PC-3 (cell line): ENCODE data around the gene EMILIN3. TPM values are rescaled to one million over a fixed set of nuclear protein-coding genes. Genes with fewer than 3 reads are reported as not detected.
A peak's percentile ranks its signal among the peaks of the same experiment; 100 is the strongest.

Experiments
- ATAC-seq: fragments of 200-7000 bp; cut with Tn5 transposase; 2 replicates; pipeline ENCODE4 v1.9.1; 2020; ENCODE audit warnings: mild to moderate bottlenecking, moderate library complexity
- BruUV-seq: library from RNA; stranded (reverse); fragments of 400-500 nt; replicated peaks from 2 replicates; lab custom pipeline; 2021; lab: Mats Ljungman, UMichigan
- CTCF ChIA-PET: fragments of 300-600 bp; sonication (Branson Sonifier 250); formaldehyde crosslinking; loops from one replicate; lab custom pipeline; 2022; ENCODE audit warnings: antibody characterized with exemption; lab: Charles Lee
- POLR2A ChIA-PET: fragments of 300-600 bp; sonication (Branson Sonifier 250); formaldehyde crosslinking; loops from one replicate; lab custom pipeline; 2022; ENCODE audit warnings: antibody characterized with exemption; ENCODE audit not compliant: unreplicated experiment; lab: Charles Lee
- DNase-seq: peaks from one replicate; pipeline ENCODE4 v3.0.0-alpha.2; 2015
- H2AFZ ChIP-seq: fragments of 300-600 bp; sonication (generic); 2 replicates; pipeline ENCODE4 v1.6.0; 2016; ENCODE audit warnings: antibody characterized with exemption, low read length
- H3F3A ChIP-seq: fragments of 300-600 bp; sonication (generic); one replicate; pipeline ENCODE4 v1.6.0; 2017; ENCODE audit warnings: antibody characterized with exemption, low read length, control low read depth, mild to moderate bottlenecking; ENCODE audit not compliant: unreplicated experiment
- H3K27ac ChIP-seq: fragments of 300-600 bp; sonication (generic); 2 replicates; pipeline ENCODE4 v1.5.1; 2016; ENCODE audit warnings: mild to moderate bottlenecking, low read length
- H3K27me3 ChIP-seq: fragments of 300-600 bp; sonication (generic); 2 replicates; pipeline ENCODE4 v1.6.1; 2016; ENCODE audit warnings: low read length, mixed read lengths
- H3K36me3 ChIP-seq: fragments of 300-600 bp; sonication (generic); 2 replicates; pipeline ENCODE4 v1.6.1; 2016; ENCODE audit warnings: low read depth, mixed run types, low read length, mixed read lengths
- H3K4me1 ChIP-seq: fragments of 300-600 bp; sonication (generic); 2 replicates; pipeline ENCODE4 v1.5.1; 2016; ENCODE audit warnings: low read length; ENCODE audit not compliant: insufficient read depth
- H3K4me2 ChIP-seq: fragments of 300-600 bp; sonication (generic); 2 replicates; pipeline ENCODE4 v1.6.0; 2016; ENCODE audit warnings: low read length
- H3K4me3 ChIP-seq: fragments of 300-600 bp; sonication (generic); 2 replicates; pipeline ENCODE4 v1.5.1; 2016; ENCODE audit warnings: mild to moderate bottlenecking, low read length, mixed read lengths
- H3K79me2 ChIP-seq: fragments of 300-600 bp; sonication (generic); 2 replicates; pipeline ENCODE4 v1.6.1; 2017; ENCODE audit warnings: low read length, mixed read lengths
- H3K9ac ChIP-seq: fragments of 300-600 bp; sonication (generic); 2 replicates; pipeline ENCODE4 v1.6.0; 2016; ENCODE audit warnings: mild to moderate bottlenecking, low read length
- H3K9me2 ChIP-seq: fragments of 300-600 bp; sonication (generic); replicated peaks from 2 replicates; pipeline ENCODE4 v1.6.1; 2016; ENCODE audit warnings: mixed run types, low read length, mixed read lengths
- H3K9me3 ChIP-seq: fragments of 300-600 bp; sonication (generic); 2 replicates; pipeline ENCODE4 v1.6.1; 2016; ENCODE audit warnings: low read length, mixed read lengths
- H4K20me1 ChIP-seq: fragments of 300-600 bp; sonication (generic); 2 replicates; pipeline ENCODE4 v1.6.1; 2016; ENCODE audit warnings: low read length, mixed read lengths
- CTCF ChIP-seq: fragments of 300-600 bp; sonication (generic); conservative IDR thresholded peaks from 2 replicates; pipeline ENCODE4 v1.5.1; 2017; ENCODE audit warnings: antibody characterized with exemption, low read depth, mild to moderate bottlenecking, low read length
- EZH2 ChIP-seq: fragments of 300-600 bp; sonication (generic); IDR thresholded peaks from one replicate; pipeline ENCODE4 v1.6.1; 2017; ENCODE audit warnings: antibody characterized with exemption, mild to moderate bottlenecking, low read length; ENCODE audit not compliant: unreplicated experiment
- EZH2phosphoT487 ChIP-seq: fragments of 300-600 bp; sonication (generic); IDR thresholded peaks from 2 replicates; pipeline ENCODE4 v1.6.1; 2018; ENCODE audit warnings: mild to moderate bottlenecking, antibody characterized with exemption, low read length, borderline replicate concordance
- intact Hi-C: fragments of 100-400 bp; cut with micrococcal nuclease; formaldehyde crosslinking; loops from 2 replicates; pipeline ENCODE4 v1.9.0; 2023
- total RNA-seq: library from RNA; depleted of rRNA; stranded (reverse); fragments of >200 nt; gene quantifications from 2 replicates; pipeline ENCODE4 v1.2.3, GENCODE V29; 2014

Gene EMILIN3
- total RNA-seq, 1 experiment from 2014 or later, result not detected

DNA sequence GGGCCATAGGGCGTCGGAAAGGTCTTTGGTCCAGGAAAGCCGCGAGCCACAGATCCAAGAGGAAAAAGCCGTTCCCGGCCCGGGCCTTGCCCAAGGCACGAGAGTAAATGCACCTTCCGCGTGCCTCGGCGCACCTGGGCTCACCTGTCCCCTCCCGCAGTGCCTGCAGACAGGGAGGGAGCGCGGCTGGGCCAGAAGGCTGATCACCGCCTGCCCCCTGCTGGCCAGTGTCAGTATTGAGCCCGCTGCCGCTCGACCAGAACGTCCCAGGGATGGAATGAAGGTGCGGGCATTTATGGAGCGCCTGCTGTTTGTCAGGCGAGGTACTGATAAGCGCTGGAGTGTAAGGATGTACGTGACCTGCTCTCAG is 26.7 kb downstream of the EMILIN3 start:
- DNase-seq, result peak; percentile 94
- Histone ChIP-seq H3K4me3 (peak overlapping the region; percentile 72), H3K27ac (no peak overlapping the region), H3K4me2 (peak overlapping the region; percentile 91), H3K9me3 (no peaks in the 10 kb centered on the region), H2AFZ (peak overlapping the region; percentile 96), H3K79me2 (peaks cover 33% of the 10 kb centered on the region), H3F3A (no peaks in the 10 kb centered on the region), H3K4me1 (peaks cover 15% of the 10 kb centered on the region), H3K36me3 (no peaks in the 10 kb centered on the region), H3K27me3 (no peaks in the 10 kb centered on the region), H3K9ac (peak overlapping the region; percentile 20; the same call in 1 of the 2 replicates), H4K20me1 (no peaks in the 10 kb centered on the region), H3K9me2 (no peaks in the 10 kb centered on the region)
- CTCF ChIA-PET, result interaction anchor here (0.6 to 2.6 kb wide), 17 partner anchors 10 to 571 kb away, joined by 3 to 61 read pairs (median 5); partner anchors contain the start of gene PLCG1
- POLR2A ChIA-PET, result interaction anchor here (0.6 to 0.7 kb wide), 5 partner anchors 10 to 307 kb away, joined by 3 to 37 read pairs (median 18); no protein-coding TSS in a partner anchor
- BruUV-seq, result no TSS peak
- intact Hi-C loops, result loop anchor here (1.0 to 5.0 kb wide), 8 partner anchors 24 to 371 kb away; partner anchors contain the start of gene CHD6
- peak; percentile 77 for ATAC-seq
- TF ChIP-seq CTCF (peak; percentile 97), EZH2phosphoT487 (no peak)

GRCh38 chr20:41336711-41337492 is 29.7 kb downstream of the EMILIN3 start:
- Histone ChIP-seq H4K20me1 (no peaks in the 10 kb centered on the region), H2AFZ (no peak overlapping the region), H3K4me3 (no peak overlapping the region), H3K36me3 (no peaks in the 10 kb centered on the region), H3K4me1 (peaks cover 15% of the 10 kb centered on the region), H3K4me2 (no peak overlapping the region), H3F3A (no peaks in the 10 kb centered on the region), H3K27ac (no peak overlapping the region), H3K9me3 (no peaks in the 10 kb centered on the region), H3K9me2 (no peaks in the 10 kb centered on the region), H3K9ac (no peak overlapping the region), H3K79me2 (peaks cover 10% of the 10 kb centered on the region), H3K27me3 (no peaks in the 10 kb centered on the region)
- intact Hi-C loops, result no loop called here
- ATAC-seq (no peak), DNase-seq (no peak)
- TF ChIP-seq EZH2phosphoT487 (no peak), EZH2 (no peak), CTCF (no peak)
- CTCF ChIA-PET, result interaction anchor here (0.7 to 1.3 kb wide), 2 partner anchors 164 to 202 kb away, joined by 3 to 5 read pairs; no protein-coding TSS in a partner anchor
- POLR2A ChIA-PET, result no interaction called here
- BruUV-seq, result no TSS peak

DNA sequence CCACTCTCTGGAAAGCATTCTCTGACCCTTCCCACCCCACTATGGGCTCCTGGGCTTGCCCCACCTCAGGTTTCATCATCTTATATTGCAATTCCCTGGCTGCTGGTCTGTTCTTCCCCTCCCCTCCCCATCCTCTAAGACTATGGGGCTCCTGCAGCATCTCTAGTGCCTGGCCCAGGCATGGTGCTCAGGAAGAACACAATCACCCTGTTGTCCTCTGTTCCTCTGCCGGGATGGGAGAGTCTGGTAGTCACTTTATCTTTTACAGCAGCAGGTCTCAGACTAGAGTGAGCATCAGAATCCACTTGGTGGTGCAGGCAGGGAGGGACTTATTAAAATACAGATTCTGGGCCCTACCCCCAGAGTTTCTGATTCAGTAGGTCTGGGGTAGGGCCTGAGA is 31.0 kb downstream of the EMILIN3 start:
- no peak for DNase-seq

More for the DNA sequence above, 31.0 kb downstream of the EMILIN3 start:
- intact Hi-C loops, result no loop called here
- no peak for ATAC-seq
- BruUV-seq, result no TSS peak
- no peaks in the 10 kb centered on the region for H3K9me3 ChIP-seq
- H3K79me2 ChIP-seq, result no peaks in the 10 kb centered on the region
- H3F3A ChIP-seq, result no peaks in the 10 kb centered on the region
- no peak overlapping the region for H3K4me2 ChIP-seq
- H3K9me2 ChIP-seq, result no peaks in the 10 kb centered on the region
- no peak overlapping the region for H3K4me3 ChIP-seq
- ChIA-PET CTCF (no interaction called here), POLR2A (no interaction called here)
- no peak overlapping the region for H3K9ac ChIP-seq
- H3K27me3 ChIP-seq, result no peaks in the 10 kb centered on the region
- H3K4me1 ChIP-seq, result peaks cover 8% of the 10 kb centered on the region
- no peak overlapping the region for H3K27ac ChIP-seq
- no peak overlapping the region for H2AFZ ChIP-seq
- H4K20me1 ChIP-seq, result no peaks in the 10 kb centered on the region
- no peak for TF ChIP-seq EZH2
- no peak for TF ChIP-seq EZH2phosphoT487
- no peak for TF ChIP-seq CTCF
- H3K36me3 ChIP-seq, result no peaks in the 10 kb centered on the region
